COLO829 (cell line): ENCODE data around the gene NTN3.

ENCODE experiments used
- DNase-seq: peaks from one replicate; pipeline ENCODE4 v3.0.0; 2012; ENCODE audit warnings: low spot score

Gene NTN3

DNA sequence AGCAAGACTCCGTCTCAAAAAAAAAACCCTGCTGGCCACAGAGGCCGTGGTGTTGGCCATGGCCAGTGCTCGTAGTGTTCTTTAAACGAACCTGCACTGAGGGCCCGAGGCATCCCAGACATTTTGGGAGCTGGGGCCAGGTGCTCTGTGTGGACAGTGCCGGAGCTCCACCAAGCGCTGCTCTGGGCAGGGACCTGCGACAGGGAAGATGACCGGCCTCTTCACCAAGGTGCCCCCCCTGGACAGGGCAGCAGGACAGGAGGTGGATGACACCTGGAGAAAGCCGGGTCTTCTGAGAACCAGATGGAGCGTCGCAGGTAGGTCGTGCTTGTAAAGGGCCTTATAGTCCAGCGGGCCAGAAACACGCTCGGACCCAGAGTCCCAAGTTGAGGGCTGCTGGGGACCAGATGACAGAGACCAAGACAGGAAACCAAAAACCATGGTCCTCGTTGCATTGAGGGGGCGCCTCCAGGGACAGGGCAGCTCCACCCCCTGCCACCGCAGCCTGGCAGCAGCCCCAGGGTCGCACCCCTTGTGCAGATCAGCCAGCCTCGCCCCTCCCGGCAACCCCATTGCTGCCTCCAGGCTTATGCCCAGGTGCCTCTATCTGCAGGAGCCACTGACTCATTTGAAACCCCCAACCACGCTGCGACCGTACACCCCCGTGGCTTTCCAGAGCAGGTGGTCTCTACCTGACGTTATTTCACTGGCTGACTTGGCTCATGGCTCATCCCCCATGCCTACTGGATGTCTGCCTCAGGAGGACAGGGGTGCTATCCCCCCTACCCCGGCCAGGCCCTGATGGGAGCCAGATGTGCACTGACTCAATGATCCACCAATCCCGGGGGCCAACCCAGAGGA lies 4.2 kb upstream of the NTN3 start:
- DNase-seq, result no peak

DNA sequence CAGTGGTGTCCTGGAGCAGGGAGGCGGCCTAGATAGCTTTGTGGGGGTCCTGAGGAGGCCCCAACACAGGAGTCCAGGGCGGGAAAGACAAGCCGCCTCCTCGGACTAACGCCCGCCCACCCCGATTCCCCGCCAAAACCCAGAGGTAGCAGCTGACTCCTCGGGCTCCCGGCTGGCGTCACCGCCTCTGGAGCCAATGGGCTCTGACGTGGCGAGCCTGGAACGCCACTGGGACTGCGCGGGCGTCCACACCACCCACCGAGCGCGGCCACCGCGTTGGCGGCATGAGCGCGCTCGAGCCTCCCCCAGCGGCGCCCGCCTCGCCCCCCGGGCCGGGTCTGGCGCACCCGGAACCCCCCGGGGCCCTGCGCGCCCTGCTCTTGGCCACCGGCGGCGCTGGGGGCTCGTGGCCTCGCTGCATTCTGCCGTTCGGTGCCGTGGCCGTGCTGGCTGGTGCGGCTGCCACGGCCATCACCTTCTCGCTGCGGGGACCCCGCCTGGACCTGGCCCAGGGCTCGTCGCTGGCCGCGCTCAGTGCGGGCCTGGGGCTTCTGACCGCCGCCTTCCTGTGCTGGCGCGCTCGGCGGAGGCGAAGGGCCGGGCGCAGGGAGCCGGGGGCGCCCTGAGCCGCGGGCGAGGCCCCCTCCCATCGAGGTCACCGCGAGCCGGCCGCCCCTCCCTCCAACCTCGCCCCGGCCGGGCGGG lies 3.4 kb upstream of the NTN3 start:
- no peak for DNase-seq

- DNase-seq, result no peak
Measured at GRCh38 chr16:2468233-2468724, 2.8 kb upstream of the NTN3 start.

DNA sequence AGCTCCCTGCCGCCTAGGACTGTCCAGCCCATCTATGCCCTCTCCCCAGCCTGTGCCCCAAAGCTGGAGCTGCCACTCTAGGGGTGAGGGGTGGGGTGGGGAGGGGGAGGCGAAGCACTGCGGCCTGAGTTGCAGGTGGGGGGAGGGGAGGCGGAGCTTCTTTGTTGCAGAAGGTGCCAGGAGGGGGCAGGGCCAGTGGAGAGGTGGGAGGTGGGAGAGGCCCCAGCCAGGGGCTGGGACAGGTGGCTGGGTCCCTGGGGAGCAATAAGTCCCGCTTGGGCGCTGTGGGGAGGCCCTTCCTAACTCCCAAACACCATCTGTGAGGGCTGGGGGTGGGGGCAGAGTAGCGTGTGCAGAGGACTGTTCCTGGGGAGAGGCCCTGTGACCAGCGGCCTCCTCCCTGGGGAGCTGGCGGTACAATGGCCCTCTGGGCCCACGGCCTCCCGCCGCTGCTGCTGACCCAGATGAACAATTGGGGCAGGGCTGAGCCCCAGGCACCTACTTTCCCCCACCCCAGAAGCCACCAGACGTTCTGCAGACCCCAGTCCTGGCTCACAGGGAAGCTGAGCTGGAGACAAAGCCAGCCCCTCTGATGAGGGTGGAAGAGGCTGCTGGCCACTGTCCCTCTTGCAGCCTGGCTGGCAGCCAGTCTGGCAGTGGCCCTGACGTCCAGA lies 2.2 kb upstream of the NTN3 start:
- no peak for DNase-seq

- no peak for DNase-seq
Measured at GRCh38 chr16:2469399-2470233, 1.5 kb upstream of the NTN3 start.

GRCh38 chr16:2470234-2470601 lies 879 bp upstream of the NTN3 start:
- no peak for DNase-seq

DNA sequence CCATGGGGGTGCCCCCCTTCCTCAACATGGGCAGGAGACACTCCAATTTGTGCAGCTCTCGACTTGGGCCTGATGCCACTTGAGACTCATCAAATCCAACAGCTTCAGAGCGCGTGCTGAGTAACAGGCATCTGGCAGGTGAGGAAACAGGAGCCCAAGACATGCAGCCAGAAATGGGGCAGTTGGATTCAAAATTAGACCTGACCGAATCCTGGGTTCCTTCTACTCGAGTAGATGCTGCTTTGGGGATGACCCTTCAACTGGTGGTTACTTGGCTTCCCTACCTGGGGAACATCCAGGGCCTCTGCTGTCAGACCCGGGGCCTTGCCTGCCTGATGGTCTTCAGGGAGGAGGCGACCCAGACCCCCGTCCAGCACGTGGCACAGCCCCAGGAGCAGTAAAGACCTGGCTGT lies 488 bp upstream of the NTN3 start:
- DNase-seq, result no peak

- DNase-seq, result no peak
Measured at GRCh38 chr16:2471653-2472487, 773 bp downstream of the NTN3 start.

DNA sequence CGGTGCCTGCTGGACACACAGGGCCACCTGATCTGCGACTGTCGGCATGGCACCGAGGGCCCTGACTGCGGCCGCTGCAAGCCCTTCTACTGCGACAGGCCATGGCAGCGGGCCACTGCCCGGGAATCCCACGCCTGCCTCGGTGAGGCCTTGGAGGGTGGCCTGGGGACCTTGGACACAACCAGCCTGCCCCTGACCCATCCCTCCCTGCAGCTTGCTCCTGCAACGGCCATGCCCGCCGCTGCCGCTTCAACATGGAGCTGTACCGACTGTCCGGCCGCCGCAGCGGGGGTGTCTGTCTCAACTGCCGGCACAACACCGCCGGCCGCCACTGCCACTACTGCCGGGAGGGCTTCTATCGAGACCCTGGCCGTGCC lies 1.4 kb downstream of the NTN3 start:
- DNase-seq, result no peak

DNA sequence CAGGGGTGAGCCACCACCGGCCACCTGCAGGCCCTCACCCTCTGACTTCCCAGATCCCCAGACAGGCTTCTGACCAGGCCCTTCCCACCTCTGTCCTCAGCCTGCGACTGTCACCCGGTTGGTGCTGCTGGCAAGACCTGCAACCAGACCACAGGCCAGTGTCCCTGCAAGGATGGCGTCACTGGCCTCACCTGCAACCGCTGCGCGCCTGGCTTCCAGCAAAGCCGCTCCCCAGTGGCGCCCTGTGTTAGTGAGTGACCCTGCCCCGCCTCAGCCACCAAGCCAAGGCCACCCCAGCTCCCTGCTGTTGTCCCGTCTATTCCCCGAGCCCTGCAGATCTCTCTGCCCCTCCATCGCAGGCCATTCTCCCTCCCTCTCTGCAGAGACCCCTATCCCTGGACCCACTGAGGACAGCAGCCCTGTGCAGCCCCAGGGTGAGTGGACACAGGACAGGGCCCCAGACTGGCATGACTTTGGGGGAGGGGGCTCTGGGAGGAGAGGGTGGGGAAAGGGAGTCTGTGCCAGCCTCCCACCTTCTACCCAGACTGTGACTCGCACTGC lies 1.9 kb downstream of the NTN3 start:
- DNase-seq, result no peak

- no peak for DNase-seq
Measured at GRCh38 chr16:2473446-2473926, 2.4 kb downstream of the NTN3 start.

DNA sequence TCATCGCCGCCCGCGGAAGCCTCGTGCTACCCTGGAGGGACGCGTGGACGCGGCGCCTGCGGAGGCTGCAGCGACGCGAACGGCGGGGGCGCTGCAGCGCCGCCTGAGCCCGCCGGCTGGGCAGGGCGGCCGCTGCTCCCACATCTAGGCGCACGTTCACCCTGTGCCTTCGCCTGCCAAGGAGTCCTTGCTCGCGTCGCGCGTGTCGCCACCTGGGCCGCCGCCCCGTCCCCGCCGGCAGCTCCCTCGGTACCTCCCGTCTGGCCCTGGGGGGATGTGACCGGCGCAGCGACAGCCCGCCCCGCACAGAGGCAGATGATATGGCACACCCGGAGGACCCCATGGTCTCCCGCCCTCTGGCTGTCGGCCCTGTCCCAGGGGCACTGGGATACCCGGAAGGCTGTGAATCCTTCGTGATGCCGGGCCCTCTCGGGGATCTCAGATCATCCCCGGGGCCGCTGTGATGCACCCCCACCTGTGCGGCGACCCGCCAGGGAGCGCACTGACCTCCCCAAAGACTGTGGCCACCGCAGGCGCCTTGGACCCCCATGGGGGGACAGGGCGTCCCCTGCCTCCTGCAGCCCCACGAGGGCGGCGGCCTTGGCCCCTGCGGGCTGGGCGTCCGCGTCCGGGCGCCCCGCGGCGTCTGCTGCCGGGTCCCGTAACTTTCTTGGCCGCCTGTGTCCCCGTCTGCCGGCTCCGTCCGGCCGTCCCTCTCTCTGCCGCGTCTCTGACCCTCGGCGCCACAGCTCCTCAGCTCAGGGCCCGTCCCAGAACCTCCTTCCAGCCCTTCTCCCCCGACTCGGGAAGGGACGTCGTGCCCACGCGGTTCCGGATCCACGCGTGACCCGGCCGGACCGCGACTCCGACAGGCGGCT lies 3.1 kb downstream of the NTN3 start:
- DNase-seq, result no peak

GRCh38 chr16:2474877-2475412 lies 3.8 kb downstream of the NTN3 start, which contains the start of gene TBC1D24:
Gene TBC1D24 (plus strand): TSS chr16:2475127. CDS start chr16:2496149, 21,022 bp downstream.
- DNase-seq, result peak; percentile 98

GRCh38 chr16:2475413-2476344 lies 4.6 kb downstream of the NTN3 start:
- DNase-seq, result no peak

GRCh38 chr16:2476345-2476720 lies 5.2 kb downstream of the NTN3 start:
- DNase-seq, result no peak

DNA sequence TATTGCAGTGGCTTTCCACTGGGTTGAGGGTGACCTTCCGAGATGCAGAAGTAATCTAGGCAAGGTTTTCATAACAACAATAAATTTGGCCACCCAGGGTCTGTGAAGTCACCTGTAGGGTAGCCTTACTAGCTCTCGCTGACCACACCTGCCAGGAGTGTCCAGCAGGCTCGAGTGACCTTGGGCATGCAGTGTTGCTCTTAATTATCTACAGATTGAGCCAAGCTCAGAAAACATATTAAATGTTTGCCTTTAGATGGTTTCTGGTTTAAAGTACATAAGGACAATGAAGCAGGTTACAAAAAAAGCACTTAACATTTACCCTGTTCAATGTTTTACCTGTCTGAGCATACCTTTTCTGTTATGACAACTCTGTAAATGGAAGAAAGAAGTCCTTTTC lies 5.6 kb downstream of the NTN3 start:
- no peak for DNase-seq

GRCh38 chr16:2477327-2477726 lies 6.2 kb downstream of the NTN3 start:
- no peak for DNase-seq

DNA sequence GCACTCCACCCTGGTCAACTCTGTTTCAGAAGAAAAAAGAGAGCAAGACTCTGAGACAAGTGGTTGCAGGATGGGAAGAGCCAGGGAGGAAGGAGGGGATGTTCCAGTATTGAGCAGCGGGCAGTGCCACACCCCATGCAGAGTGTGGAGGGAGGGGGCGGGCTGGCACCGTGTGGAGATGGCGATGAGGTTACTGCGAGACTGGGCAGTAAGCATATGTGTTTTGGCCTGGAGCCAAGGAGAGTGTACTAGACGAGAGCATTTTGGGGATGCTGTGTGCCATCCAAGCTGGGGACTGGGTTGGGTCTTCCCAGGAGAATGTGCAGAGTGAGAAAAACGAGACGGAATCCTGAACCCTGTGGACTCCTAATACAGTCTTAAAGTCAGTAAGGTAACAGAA lies 7.2 kb downstream of the NTN3 start:
- DNase-seq, result no peak
